Naive thymus-derived CD8-positive, alpha-beta T cell (primary cell): ENCODE results near the gene PRODH. TPM values are rescaled to one million over a fixed set of nuclear protein-coding genes. Genes with fewer than 3 reads are reported as not detected.
"Not testable (repeated sequence)": the region's sequence is repeated elsewhere in the genome, so short reads cannot be mapped to it uniquely, and the experiment has no call there.

Source experiments
- ATAC-seq, 2 donors: fragments of 150-1000 bp; cut with Tn5 transposase in 1 of 2; sonication (Bioruptor Pico), chemical (Tn5 transposase) in 1 of 2; 1 replicate in 1 of 2; 2 replicates in 1 of 2; pipeline ENCODE4 v1.10.0; 2021; ENCODE audit warnings: mild to moderate bottlenecking in 2 of 2, moderate library complexity in 2 of 2
- POLR2A ChIA-PET: fragments of 350-600 bp; sonication (Branson Sonifier 250); formaldehyde crosslinking; loops from one replicate; lab custom pipeline; 2021; ENCODE audit warnings: antibody characterized with exemption; lab: Charles Lee
- DNase-seq, 10 donors: peaks; one replicate each; pipeline versions ENCODE4 v3.0.0 to v3.0.0-alpha.2; 2020 to 2022
- H3K27ac Mint-ChIP-seq, 10 donors: one replicate each; pipeline ENCODE4 v1.8.0; 2020 to 2022; ENCODE audit warnings: mild to moderate bottlenecking in 10 of 10, mixed read lengths in 10 of 10, moderate library complexity in 4 of 10, inconsistent platforms in 1 of 10
- H3K27me3 Mint-ChIP-seq, 5 donors: one replicate each; pipeline ENCODE4 v1.8.0; 2021 to 2022; ENCODE audit warnings: mixed read lengths in 5 of 5
- H3K36me3 Mint-ChIP-seq, 3 donors: one replicate each; pipeline ENCODE4 v1.8.0; 2020 to 2022; ENCODE audit warnings: mixed read lengths in 3 of 3, mild to moderate bottlenecking in 2 of 3, inconsistent platforms in 1 of 3
- H3K4me1 Mint-ChIP-seq, 4 donors: one replicate each; pipeline ENCODE4 v1.8.0; 2021 to 2022; ENCODE audit warnings: mixed read lengths in 4 of 4
- H3K4me3 Mint-ChIP-seq, 10 donors: one replicate each; pipeline ENCODE4 v1.8.0; 2020 to 2022; ENCODE audit warnings: mild to moderate bottlenecking in 10 of 10, mixed read lengths in 10 of 10, moderate library complexity in 6 of 10, inconsistent platforms in 1 of 10
- H3K9me3 Mint-ChIP-seq, 9 donors: one replicate each; pipeline ENCODE4 v1.8.0; 2020 to 2022; ENCODE audit warnings: mixed read lengths in 9 of 9, mild to moderate bottlenecking in 3 of 9, inconsistent platforms in 1 of 9, moderate library complexity in 1 of 9
- polyA plus RNA-seq, 3 donors: library from polyadenylated mRNA; unstranded; fragments of 300-500 nt; fragmentation: Illumina TruSeq; gene quantifications; one replicate each; pipeline ENCODE4 v1.2.3, GENCODE V29; 2021
- total RNA-seq, 8 experiments: library from RNA in 2 of 8; stranded (reverse) in 2 of 8; gene quantifications; one replicate each; pipeline ENCODE4 v1.2.3 and lab custom pipeline; 2021 to 2026

The PRODH gene
- total and polyA plus RNA-seq, 5 experiments from 2014 or later, result 0.04 to 0.74 (median 0.30) TPM; not detected in 1

DNA sequence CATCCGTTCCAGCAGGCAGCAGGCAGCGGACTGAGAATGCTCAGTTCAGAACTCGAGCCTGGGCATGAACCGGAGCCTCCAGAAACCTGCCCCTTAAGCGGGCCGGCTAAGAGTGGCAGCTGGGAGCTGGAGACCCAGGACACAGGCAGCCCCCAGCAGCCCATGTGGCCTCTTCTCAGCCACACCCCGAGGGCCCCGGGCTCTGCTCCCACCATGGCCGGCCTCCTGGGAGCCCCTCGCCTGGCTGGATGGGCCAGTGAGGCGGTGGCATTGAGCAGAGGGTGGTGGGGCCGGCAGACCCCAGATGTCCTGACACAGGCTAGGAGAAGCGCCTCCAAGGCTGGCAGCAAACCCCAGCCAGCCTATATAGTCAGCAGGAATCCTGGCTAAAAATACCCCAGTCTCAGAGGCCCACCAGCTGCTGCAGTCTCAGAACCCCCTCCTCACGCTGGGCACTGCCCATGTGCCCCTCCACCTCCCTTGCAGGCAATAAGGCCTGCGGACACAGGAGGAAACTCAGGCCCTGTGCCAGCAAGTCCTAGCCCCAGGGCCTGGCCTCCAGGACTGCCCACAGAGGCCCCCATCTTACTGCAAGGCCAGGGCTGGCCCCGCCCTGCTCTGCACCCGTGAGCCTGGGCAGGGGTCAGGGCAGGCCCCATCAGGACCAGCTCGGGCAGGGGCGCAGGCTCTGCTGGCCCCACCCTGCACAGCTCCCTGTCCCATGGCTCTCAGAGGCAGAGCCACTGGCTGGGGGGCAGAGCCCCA lies 28.6 kb upstream of the PRODH start:
- not testable (repeated sequence) for ATAC-seq

DNA sequence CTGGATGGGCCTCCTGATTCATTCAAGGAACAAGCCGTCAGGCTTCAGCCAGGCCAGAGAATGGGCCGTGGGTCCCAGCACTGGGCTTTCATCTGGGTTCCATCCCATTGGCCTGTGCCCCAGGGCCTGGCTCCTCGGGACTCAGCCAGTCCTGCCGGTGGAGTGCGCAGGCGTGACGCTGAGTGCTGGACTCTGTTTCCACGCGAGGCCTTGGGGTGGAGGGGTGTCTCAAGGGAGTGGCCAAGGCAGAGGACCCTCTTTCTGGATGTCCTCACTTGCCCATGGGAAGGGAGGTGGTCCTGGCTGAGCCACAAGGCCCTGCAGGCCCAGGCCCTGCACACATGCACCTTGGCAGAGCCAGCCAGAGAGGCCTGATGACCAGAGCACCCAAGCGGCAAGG lies 28.0 kb upstream of the PRODH start:
- DNase-seq, result peak in 1 of 10 donors; percentile 9
- ATAC-seq, H3K27ac Mint-ChIP-seq, H3K9me3 Mint-ChIP-seq, POLR2A ChIA-PET, H3K4me1 Mint-ChIP-seq, H3K4me3 Mint-ChIP-seq, H3K36me3 Mint-ChIP-seq: not testable (repeated sequence)
- peaks cover 0 to 14% (median 6%) of the 10 kb centered on the region in 5 donors for H3K27me3 Mint-ChIP-seq

More for the DNA sequence above, 28.6 kb upstream of the PRODH start:
- peak in 1 of 10 donors; percentile 15 for DNase-seq
- peaks cover 0 to 19% (median 11%) of the 10 kb centered on the region in 5 donors for H3K27me3 Mint-ChIP-seq
- H3K4me1 Mint-ChIP-seq, H3K36me3 Mint-ChIP-seq, H3K27ac Mint-ChIP-seq, H3K4me3 Mint-ChIP-seq, H3K9me3 Mint-ChIP-seq, POLR2A ChIA-PET: not testable (repeated sequence)

DNA sequence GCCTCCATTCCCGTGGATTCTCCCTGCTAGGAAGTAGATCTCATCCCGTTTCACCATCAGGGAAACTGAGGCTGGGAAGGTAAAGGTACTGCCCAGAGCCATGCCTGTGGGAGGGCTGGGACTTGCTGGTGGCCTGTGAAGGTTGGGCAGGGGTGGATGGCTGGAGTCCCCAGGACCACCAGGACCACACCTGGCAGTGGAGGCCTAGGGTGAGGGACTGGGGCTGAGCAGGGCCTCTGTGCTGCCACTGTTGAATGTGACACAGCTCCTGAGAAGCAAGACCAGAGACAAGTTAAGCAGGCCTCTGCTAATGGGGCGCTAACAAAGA lies 26.2 kb upstream of the PRODH start:
- Mint-ChIP-seq H3K9me3 (no peaks in the 10 kb centered on the region), H3K27ac (peak overlapping the region in 1 of 10 donors; percentile 5), H3K4me3 (no peak overlapping the region), H3K27me3 (peaks cover 0 to 10% (median 0%) of the 10 kb centered on the region in 5 donors), H3K36me3 (no peaks in the 10 kb centered on the region), H3K4me1 (peaks cover 1 to 6% (median 4%) of the 10 kb centered on the region in 4 donors)
- ATAC-seq (no peak), DNase-seq (no peak)
- POLR2A ChIA-PET, result no interaction called here

DNA sequence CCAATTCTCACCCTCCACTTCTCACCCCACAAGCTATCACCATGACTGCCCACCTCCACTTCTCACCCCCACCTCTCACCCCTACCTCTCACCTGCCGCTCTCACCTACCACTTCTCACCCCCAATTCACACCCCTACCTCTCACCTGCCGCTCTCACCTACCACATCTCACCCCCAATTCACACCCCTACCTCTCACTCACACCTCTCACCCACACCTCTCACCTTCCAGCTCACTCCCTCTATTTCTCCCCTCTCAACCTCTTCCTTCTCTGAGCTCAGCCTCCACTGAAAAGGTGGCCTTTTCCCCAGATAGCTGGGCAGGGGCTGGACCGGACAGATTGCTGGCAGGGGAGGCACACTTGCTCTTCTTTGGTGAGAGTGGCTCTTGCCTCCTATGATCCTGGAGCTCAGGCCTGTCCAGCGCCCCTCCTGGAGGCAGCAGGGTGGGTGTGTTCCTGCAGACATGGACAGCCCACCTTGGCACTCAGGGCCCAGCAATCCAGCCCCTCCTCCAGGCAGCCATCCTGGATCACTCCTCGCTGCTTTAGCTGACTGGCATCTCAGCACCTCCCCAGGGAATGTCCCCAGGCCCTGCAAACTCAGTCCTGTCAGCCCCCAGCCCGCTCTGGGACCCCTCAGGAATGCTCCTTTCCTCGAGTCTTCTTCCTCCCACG lies 25.7 kb upstream of the PRODH start:
- not testable (repeated sequence) for DNase-seq, H3K9me3 Mint-ChIP-seq

DNA sequence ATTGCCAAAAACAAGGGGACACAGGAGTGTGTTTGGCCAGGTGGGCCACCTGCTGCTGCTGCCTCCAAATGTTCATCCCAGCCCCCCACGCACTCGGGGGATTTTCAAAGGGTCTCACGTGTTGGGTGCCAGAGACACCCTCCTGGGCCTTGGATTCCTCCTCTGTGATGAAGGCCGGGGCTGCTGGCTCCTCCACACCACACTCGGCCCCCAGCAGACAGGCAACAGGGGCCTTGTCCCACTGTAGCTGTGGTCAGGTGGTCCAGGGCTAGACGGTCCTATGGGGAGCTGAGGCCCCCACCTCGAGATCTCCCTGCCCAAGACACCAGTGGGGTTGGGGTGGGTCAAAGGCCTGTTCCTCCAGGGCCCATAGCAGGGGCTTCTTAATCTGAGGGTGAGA lies 25.1 kb upstream of the PRODH start:
- H3K4me1 Mint-ChIP-seq, H3K9me3 Mint-ChIP-seq, ATAC-seq, POLR2A ChIA-PET, H3K4me3 Mint-ChIP-seq, H3K36me3 Mint-ChIP-seq, H3K27me3 Mint-ChIP-seq: not testable (repeated sequence)
- DNase-seq, result peak in 1 of 10 donors; percentile 13
- peak overlapping the region in 2 of 10 donors; percentile 51 to 59 for H3K27ac Mint-ChIP-seq

More for the DNA sequence above, 25.7 kb upstream of the PRODH start:
- H3K4me1 Mint-ChIP-seq, POLR2A ChIA-PET, ATAC-seq, H3K36me3 Mint-ChIP-seq, H3K4me3 Mint-ChIP-seq, H3K27me3 Mint-ChIP-seq: not testable (repeated sequence)
- peak overlapping the region in 1 of 10 donors; percentile 51 for H3K27ac Mint-ChIP-seq

DNA sequence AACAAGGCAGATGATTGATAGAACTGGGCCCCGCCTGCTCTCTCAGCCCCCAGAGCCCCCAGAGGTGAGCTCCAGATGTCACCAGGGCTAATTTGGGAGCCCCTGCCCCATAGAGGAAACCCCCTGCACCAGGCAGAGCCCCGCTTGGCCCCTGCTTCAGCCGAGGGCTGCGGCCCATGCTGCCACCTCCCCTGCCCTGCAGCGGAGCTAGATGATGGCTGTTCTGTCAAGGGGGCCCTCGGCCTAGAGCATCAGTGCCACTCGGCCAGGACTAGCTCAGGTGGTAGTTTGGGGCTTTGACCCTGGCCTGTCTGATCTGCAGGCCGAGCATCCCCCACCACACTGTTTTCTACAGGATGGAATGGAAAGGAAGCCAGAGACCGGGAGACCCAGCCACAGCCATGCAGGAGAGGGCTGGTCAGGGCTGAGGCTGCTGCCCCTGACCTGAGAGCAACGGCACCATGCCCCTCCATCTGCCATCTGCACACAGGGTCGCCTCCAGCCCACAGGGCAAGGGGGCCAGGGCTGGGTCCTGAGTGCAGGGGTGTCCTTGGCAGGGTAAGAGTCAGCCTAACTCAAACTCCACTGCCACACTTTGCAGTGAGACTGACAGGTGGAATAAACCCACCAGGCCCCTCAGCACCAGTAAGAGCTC lies 24.2 kb upstream of the PRODH start:
- ATAC-seq, DNase-seq, H3K4me3 Mint-ChIP-seq, H3K9me3 Mint-ChIP-seq, H3K27me3 Mint-ChIP-seq, H3K27ac Mint-ChIP-seq, H3K4me1 Mint-ChIP-seq, H3K36me3 Mint-ChIP-seq, POLR2A ChIA-PET: not testable (repeated sequence)

DNA sequence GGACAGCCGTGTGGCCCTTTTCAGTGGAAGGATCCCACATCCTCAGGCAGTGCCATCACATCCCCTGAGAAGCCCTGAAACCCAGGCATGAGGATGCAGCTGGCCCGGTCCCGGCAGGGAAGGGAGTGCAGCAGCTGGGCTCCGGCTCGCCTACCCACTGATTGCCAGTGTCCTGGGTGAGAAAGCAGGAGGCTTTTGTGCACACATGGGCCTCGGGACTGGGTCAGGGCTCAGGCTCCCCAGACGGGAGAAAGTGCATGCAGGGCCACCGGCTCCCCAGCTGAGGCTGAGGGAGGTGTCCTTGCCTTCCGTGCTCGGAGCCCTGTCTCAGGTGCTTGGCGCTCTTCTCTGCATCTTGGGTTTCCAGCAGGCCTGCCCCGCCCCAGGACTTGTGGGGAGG lies 23.6 kb upstream of the PRODH start:
- H3K27me3 Mint-ChIP-seq, H3K4me1 Mint-ChIP-seq, H3K9me3 Mint-ChIP-seq, POLR2A ChIA-PET, ATAC-seq, H3K36me3 Mint-ChIP-seq, H3K4me3 Mint-ChIP-seq, H3K27ac Mint-ChIP-seq: not testable (repeated sequence)
- DNase-seq, result peak in 1 of 10 donors; percentile 15

DNA sequence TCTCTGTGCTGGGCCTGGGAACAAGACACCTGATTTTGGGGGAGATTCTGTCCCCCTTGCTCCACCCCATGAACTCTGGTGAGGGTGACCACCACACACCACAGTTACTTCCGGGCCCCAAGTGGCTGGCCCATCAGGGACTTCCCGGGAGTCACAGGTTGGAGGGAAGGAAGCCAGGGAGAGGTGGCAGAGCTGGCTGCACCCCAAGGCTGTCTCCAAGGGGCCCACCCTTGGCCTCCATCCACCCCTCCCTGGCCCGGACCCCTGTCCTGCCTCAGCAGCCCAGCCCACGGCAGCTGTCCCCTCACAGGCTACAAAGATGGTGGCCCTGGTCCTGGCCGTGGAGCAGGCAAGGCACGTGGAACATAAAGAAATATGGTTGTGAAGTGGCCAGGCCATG lies 23.2 kb upstream of the PRODH start:
- H3K4me3 Mint-ChIP-seq, H3K9me3 Mint-ChIP-seq, ATAC-seq, H3K36me3 Mint-ChIP-seq, DNase-seq, POLR2A ChIA-PET, H3K27me3 Mint-ChIP-seq, H3K4me1 Mint-ChIP-seq, H3K27ac Mint-ChIP-seq: not testable (repeated sequence)

DNA sequence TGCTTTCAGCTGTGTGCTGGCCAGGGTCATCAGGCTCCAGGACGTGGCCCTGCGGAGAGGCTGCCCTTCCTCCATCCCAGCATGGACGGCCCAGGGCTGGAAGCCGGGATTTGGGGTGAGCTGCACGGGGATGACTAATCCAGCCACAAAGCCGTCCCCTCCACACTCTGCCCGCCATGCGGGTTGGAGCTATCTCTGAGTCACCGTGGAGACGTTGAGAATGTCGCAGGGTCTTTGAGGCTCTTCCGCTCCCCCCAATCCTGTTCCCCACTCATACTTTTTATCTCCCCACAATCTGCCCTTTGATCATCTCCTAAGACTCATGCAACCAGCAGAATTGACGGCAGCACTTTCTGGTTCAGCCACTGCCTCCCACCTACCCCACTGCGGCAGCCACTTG lies 22.6 kb upstream of the PRODH start:
- ATAC-seq, result peak; percentile 56 to 72
- peak overlapping the region in 2 of 10 donors; percentile 16 to 45 for H3K27ac Mint-ChIP-seq

DNA sequence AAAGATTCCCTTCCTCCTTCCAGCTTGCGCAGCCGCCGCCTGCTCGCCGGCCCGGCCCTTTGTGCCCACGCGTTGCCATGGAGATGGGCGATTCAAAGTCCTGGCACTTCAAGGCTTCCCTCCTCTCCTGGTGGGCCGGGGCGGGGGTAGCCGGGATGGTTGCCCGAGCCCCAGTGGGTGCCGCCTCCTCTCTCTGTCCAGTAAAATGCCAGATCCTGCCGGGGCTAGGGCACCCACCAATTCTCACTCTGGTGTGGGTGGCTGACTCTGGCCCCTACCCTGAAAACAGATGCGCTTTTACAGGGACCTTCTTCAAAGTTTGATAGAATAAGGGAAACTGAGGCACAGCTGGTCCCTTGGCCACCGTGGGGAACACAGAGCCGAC lies 22.2 kb upstream of the PRODH start:
- ATAC-seq, H3K4me1 Mint-ChIP-seq, H3K27ac Mint-ChIP-seq, H3K36me3 Mint-ChIP-seq, H3K9me3 Mint-ChIP-seq, POLR2A ChIA-PET, DNase-seq, H3K27me3 Mint-ChIP-seq: not testable (repeated sequence)
- H3K4me3 Mint-ChIP-seq, result peak overlapping the region in 1 of 10 donors; percentile 11

More for the DNA sequence above, 22.6 kb upstream of the PRODH start:
- peak overlapping the region in 2 of 10 donors; percentile 11 to 53 for H3K4me3 Mint-ChIP-seq
- H3K9me3 Mint-ChIP-seq, H3K27me3 Mint-ChIP-seq, H3K36me3 Mint-ChIP-seq, POLR2A ChIA-PET, H3K4me1 Mint-ChIP-seq: not testable (repeated sequence)
- peak in 3 of 10 donors; percentile 15 to 31 (median 17) for DNase-seq

DNA sequence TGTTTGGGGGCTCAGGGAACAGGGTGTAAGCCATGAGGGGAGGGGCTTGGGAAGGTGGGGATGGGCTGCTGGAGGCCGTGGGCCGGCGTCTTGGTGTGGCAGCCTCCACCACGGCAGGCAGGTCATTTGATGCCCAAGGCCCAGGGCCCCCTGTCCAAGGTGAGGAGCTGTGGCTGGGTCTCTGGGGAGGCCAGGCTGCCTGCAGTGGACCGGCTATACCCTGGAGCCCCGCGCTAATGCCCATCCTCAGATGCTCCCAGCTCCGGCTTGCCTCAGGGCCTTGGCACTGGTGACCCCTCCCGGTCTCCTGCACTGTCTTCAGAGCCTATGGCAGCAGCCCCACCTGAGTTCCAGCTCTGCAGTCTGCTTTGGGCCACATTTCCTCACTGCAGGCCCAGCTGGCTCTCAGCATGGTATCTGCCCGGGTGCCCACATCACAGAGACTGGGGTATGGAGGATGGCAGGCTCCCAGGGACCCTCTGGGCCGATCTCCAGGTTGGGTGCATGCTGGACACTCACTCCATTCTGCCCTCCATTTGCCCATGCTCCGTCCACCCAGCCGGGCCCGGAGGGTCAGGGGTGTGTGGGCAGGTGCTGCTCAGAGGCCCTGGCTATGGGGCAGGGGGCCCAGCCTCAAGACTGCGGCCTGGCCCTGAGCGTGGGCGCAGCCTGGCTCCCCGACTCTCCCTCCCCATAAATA lies 21.7 kb upstream of the PRODH start:
- peaks cover 0 to 11% (median 0%) of the 10 kb centered on the region in 5 donors for H3K27me3 Mint-ChIP-seq
- H3K9me3 Mint-ChIP-seq, H3K4me1 Mint-ChIP-seq, H3K36me3 Mint-ChIP-seq, H3K27ac Mint-ChIP-seq, ATAC-seq, POLR2A ChIA-PET, H3K4me3 Mint-ChIP-seq: not testable (repeated sequence)
- peak in 1 of 10 donors; percentile 40 for DNase-seq

DNA sequence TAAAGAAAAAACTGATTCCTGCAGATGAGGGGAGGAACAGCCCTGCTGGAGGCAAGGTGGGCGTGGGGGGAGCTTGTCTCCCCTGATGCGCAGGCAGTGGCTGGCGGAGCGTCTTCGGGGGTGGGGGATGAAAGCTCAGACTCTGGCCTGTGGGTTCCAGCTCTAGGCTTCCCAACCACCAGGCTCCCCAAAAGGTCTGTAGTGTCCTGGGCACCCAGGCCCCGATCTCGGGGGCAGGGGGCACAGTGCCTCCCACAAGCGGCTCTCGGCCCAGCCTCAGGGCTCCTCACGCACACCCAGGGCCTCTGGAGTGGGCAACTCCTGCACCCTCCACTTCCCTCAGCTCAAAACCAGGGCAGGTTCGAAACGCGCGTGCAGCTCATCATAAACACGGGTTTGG lies 20.9 kb upstream of the PRODH start:
- peaks cover 0 to 11% (median 0%) of the 10 kb centered on the region in 5 donors for H3K27me3 Mint-ChIP-seq
- H3K4me3 Mint-ChIP-seq, H3K4me1 Mint-ChIP-seq, H3K36me3 Mint-ChIP-seq, ATAC-seq, POLR2A ChIA-PET, H3K9me3 Mint-ChIP-seq, DNase-seq, H3K27ac Mint-ChIP-seq: not testable (repeated sequence)
